Adrenal gland (tissue), 12 donors: ENCODE results near the gene OSR1. TPM values are rescaled to one million over a fixed set of nuclear protein-coding genes. Genes with fewer than 3 reads are reported as not detected.

Source experiments
- DNase-seq, 7 donors: peaks; one replicate each; pipeline ENCODE4 v3.0.0-alpha.2; 2019 to 2020
- H3K27ac ChIP-seq, 5 donors: fragments of 200-600 bp; sonication (generic) in 4 of 5; 1 replicate in 3 of 5; 2 replicates in 2 of 5; pipeline versions ENCODE4 v1.5.1 to v1.8.0; 2016 to 2020; ENCODE audit warnings: mild to moderate bottlenecking in 1 of 5
- H3K27me3 ChIP-seq: fragments of 200-600 bp; 2 replicates; pipeline ENCODE4 v1.8.0; 2021
- H3K36me3 ChIP-seq, 2 donors: fragments of 200-600 bp; replicated peaks in 1 of 2; 1 replicate in 1 of 2; 2 replicates in 1 of 2; pipeline versions ENCODE4 v1.5.1 to v1.8.0; 2018 to 2022
- H3K4me1 ChIP-seq, 2 donors: fragments of 200-600 bp; replicated peaks in 1 of 2; 1 replicate in 1 of 2; 2 replicates in 1 of 2; pipeline versions ENCODE4 v1.5.1 to v1.8.0; 2018 to 2021
- H3K4me3 ChIP-seq, 4 donors: fragments of 200-600 bp; sonication (generic) in 3 of 4; one replicate each; pipeline ENCODE4 v1.5.1; 2016 to 2018
- H3K9me3 ChIP-seq, 3 donors: fragments of 200-600 bp; sonication (generic) in 1 of 3; replicated peaks in 1 of 3; 1 replicate in 2 of 3; 2 replicates in 1 of 3; pipeline versions ENCODE4 v1.5.1 to v1.8.0; 2016 to 2021
- POLR2A ChIP-seq, 2 donors: fragments of 450-650 bp; IDR thresholded peaks; one replicate each; pipeline ENCODE4 v1.6.1; 2017; ENCODE audit warnings: antibody characterized with exemption in 2 of 2, mild to moderate bottlenecking in 2 of 2, moderate library complexity in 1 of 2
- WGBS, 4 donors: extraction: QIAGEN DNeasy Blood & Tissue Kit in 2 of 4; methylation state at CpG; one replicate each; pipeline versions ENCODE4 v1.1.5 to v1.1.7; 2013 to 2017; 5-methylcytosine and 5-hydroxymethylcytosine counted together
- intact Hi-C, 2 donors: fragments of 100-400 bp; cut with DNase I; formaldehyde crosslinking; loops; one replicate each; pipeline versions ENCODE4 v1.14.1 to v1.15.0; 2022 to 2023
- polyA plus RNA-seq, 3 donors: library from polyadenylated mRNA; stranded (reverse); fragments of 200-250 nt in 2 of 3; fragments of 350-450 nt in 1 of 3; fragmentation: Illumina TruSeq in 1 of 3; extraction: RNeasy Lipid Tissue Mini Kit (QIAGEN cat#74804) in 1 of 3; gene quantifications; one replicate each; pipeline ENCODE4 v1.2.3, GENCODE V29; 2013 to 2014
- total RNA-seq, 9 donors: library from RNA; depleted of rRNA in 4 of 9; stranded (reverse); fragments of >200 nt in 4 of 9; fragments of 120-200 nt in 1 of 9; fragmentation: NEBNext Ultra II Directional in 1 of 9; extraction: Animal tissue kit (Norgen Biotek cat#: 25700) in 1 of 9; gene quantifications; one replicate each; pipeline versions ENCODE4 v1.1.0 to v1.2.4, GENCODE V29; 2013 to 2023
- TF ChIP-seq, protein P1 (sequence below), 6 experiments: fragments of 450-650 bp in 4 of 6; fragments of 200-600 bp in 2 of 6; sonication (generic) in 1 of 6; IDR thresholded peaks; 1 replicate in 5 of 6; 2 replicates in 1 of 6; pipeline versions ENCODE4 v1.5.1 to v1.8.0; 2016 to 2021; ENCODE audit warnings: antibody characterized with exemption in 6 of 6, mild to moderate bottlenecking in 2 of 6, moderate library complexity in 1 of 6
- donor health status: healthy with polysubstance abuse.
- donor health status: Bipolar disorder and iron deficiency.
- donor health status: DM: yes; HTN: yes; CAD: no.
- donor health status: DM: no; HTN: no; CAD: no.
- donor health status: DM: no; HTN: no; CAD: no.
- donor health status: DM: yes; HTN: yes; CAD: no.

The OSR1 gene
- total and polyA plus RNA-seq, 12 donors, result 0.61 to 7.9 (median 2.4) TPM

DNA sequence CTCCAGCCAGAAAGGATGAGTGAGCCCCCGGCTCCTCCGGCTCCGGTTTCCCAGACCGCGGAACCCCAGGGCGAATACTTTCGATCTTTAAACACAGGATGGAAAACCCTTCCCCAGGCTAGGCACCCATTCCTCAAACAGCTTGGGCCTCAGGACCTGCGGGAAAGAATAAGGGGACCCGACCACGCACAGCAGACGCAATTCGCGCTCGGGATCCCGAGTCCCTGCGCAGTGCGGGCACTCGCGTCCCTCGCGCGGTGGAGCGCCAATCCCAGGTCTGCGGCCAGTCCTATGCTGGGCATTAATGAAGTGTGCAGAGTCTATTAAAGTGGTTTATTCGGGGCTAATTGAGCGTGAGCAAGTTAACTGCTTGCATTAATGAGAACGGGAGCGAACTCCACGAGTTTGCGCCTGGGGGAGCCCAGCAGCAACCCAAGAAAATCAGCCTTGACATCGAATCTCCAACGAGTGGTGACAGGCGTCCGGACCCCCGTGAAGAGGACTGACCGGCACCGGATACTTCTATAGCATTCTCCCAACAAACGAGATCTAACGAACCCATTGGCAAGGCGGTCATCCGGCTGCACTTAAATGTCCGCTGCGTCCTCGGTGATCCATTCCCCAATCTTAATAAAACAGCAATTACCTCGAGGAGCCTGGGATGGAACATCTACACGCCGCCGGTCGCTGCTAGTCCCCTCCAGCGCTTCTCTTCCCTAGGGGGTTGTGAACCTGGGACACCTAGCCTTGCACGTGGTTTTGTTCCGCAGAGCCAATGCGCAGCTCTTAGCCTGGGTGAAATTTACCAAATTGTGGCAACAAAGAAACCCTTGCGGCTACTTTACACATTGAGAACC is 1.6 kb downstream of the OSR1 start:
- peaks cover 14 to 22% of the 10 kb centered on the region in 2 donors for H3K4me1 ChIP-seq
- H3K9me3 ChIP-seq, result no peaks in the 10 kb centered on the region
- H3K36me3 ChIP-seq, result no peaks in the 10 kb centered on the region
- DNase-seq, result no peak
- no peak for TF ChIP-seq POLR2A (IDR thresholded peaks at IDR 0.05)
- TF ChIP-seq, protein P1, sequence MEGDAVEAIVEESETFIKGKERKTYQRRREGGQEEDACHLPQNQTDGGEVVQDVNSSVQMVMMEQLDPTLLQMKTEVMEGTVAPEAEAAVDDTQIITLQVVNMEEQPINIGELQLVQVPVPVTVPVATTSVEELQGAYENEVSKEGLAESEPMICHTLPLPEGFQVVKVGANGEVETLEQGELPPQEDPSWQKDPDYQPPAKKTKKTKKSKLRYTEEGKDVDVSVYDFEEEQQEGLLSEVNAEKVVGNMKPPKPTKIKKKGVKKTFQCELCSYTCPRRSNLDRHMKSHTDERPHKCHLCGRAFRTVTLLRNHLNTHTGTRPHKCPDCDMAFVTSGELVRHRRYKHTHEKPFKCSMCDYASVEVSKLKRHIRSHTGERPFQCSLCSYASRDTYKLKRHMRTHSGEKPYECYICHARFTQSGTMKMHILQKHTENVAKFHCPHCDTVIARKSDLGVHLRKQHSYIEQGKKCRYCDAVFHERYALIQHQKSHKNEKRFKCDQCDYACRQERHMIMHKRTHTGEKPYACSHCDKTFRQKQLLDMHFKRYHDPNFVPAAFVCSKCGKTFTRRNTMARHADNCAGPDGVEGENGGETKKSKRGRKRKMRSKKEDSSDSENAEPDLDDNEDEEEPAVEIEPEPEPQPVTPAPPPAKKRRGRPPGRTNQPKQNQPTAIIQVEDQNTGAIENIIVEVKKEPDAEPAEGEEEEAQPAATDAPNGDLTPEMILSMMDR (IDR thresholded peaks at IDR 0.05), result no peak
- H3K4me3 ChIP-seq, result peak overlapping the region in 2 of 4 donors; percentile 4 to 57
- peaks cover 70% of the 10 kb centered on the region for H3K27me3 ChIP-seq
- WGBS, 4 donors, result 6 to 16% (median 9%) methylated on average over 21 to 54 of the region's 54 CpGs
- no peak overlapping the region for H3K27ac ChIP-seq
- intact Hi-C loops, result loop anchor here (10.0 kb wide), 3 partner anchors 182 to 508 kb away; no protein-coding TSS in a partner anchor

DNA sequence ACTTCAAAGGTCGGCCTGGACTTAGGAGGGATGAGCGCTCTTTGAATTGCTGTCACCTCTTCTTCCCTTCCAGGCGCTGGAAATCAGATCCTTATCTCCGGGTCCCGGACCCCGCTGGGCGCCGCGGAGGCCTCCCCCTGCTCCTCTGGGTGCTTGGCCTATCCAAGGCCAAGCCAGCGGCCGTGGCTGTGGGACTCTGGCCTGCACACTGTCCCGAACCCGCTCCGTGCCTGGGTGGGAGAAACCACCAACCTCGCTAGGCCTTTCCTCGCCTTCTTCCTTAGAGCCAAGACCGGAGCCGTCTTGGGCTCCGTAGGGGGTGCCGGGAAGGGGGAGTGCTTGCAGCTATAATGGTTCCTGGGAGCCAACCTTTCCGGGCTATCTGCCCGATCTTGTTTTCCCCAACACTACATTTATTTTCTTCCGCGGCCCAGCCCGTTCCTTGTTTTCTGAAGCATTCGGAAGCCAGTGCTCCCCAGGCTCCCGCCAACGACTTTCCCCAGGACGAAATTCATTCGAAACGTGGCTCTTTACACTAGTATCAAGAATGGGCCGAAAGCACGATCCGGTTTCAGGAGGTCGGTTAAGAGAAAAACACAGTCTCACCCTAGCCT is 2.4 kb downstream of the OSR1 start:
- TF ChIP-seq, protein P1 (IDR thresholded peaks at IDR 0.05), result no peak
- no peak for TF ChIP-seq POLR2A (IDR thresholded peaks at IDR 0.05)
- H3K4me3 ChIP-seq, result peak overlapping the region in 2 of 4 donors; percentile 4 to 57
- no peak for DNase-seq
- H3K9me3 ChIP-seq, result no peaks in the 10 kb centered on the region
- H3K36me3 ChIP-seq, result no peaks in the 10 kb centered on the region
- intact Hi-C loops, result loop anchor here (10.0 kb wide), 3 partner anchors 181 to 509 kb away; no protein-coding TSS in a partner anchor
- H3K27me3 ChIP-seq, result peaks cover 75% of the 10 kb centered on the region
- whole genome bisulfite sequencing, 4 donors, result 29 to 31% (median 30%) methylated on average over 23 to 35 of the region's 35 CpGs
- peaks cover 14 to 17% of the 10 kb centered on the region in 2 donors for H3K4me1 ChIP-seq
- no peak overlapping the region for H3K27ac ChIP-seq

DNA sequence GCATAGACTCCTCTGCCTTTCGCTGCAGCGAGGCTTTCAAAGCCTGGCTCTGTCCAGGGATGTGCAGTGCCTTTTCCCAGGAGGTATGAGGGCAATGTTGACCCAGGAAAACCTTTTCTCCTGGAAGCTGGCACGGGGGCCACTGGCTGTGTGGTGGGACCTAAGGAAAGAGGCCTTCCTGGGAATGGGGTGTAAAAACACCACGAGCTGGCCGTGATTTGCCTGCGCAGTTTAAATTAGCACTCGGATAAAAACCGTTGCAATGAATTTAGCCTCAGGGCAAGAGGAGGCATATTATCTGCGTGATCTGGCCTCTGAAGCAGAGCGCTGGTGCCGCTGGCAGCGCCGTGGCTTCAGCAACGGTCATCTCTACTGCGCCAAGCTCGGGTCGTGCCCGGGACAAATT is 3.0 kb downstream of the OSR1 start:
- H3K27ac ChIP-seq, result no peak overlapping the region
- intact Hi-C loops, result loop anchor here (10.0 kb wide), 3 partner anchors 181 to 509 kb away; no protein-coding TSS in a partner anchor
- 60 to 67% (median 62%) methylated on average over 18 of the region's 18 CpGs for WGBS, 4 donors

DNA sequence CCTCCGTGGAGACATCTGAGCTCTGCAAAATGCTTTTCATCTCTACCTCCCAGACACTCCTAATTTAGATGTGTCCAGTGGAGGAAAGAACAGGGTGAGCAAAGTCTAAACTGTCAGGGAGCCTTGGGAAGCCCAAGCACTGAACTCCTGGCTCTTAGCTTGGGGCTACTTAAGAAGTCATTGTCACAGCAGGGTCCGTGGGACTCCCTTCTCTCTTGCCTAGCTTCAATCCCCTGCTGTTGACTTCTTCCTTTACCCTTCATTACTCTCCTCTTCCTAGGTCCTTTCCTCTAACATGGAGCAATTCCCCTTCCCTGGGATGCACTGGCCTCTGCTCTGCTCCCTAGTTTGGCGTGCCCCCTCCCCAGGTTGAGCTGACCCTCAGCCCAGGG is 3.4 kb downstream of the OSR1 start:
- peaks cover 13 to 17% of the 10 kb centered on the region in 2 donors for H3K4me1 ChIP-seq
- TF ChIP-seq POLR2A (IDR thresholded peaks at IDR 0.05), result no peak
- TF ChIP-seq, protein P1 (IDR thresholded peaks at IDR 0.05), result no peak
- H3K36me3 ChIP-seq, result no peaks in the 10 kb centered on the region
- H3K27ac ChIP-seq, result no peak overlapping the region
- intact Hi-C loops, result loop anchor here (10.0 kb wide), 3 partner anchors 180 to 510 kb away; no protein-coding TSS in a partner anchor
- no peak for DNase-seq
- no peak overlapping the region for H3K4me3 ChIP-seq
- peaks cover 66% of the 10 kb centered on the region for H3K27me3 ChIP-seq
- WGBS, 4 donors, result 62 to 73% (median 71%) methylated on average over 3 of the region's 3 CpGs
- no peaks in the 10 kb centered on the region for H3K9me3 ChIP-seq

More for the DNA sequence above, 3.0 kb downstream of the OSR1 start:
- Histone ChIP-seq H3K36me3 (no peaks in the 10 kb centered on the region), H3K9me3 (no peaks in the 10 kb centered on the region), H3K4me1 (peaks cover 13 to 17% of the 10 kb centered on the region in 2 donors), H3K27me3 (peaks cover 69% of the 10 kb centered on the region), H3K4me3 (no peak overlapping the region)
- no peak for DNase-seq
- no peak for TF ChIP-seq POLR2A (IDR thresholded peaks at IDR 0.05)
- TF ChIP-seq, protein P1 (IDR thresholded peaks at IDR 0.05), result no peak
